GM18873 (cell line): ENCODE data around the gene BANK1.

ENCODE experiments used
- ATAC-seq: cut with Tn5 transposase; IDR thresholded peaks from one replicate; pipeline ENCODE4 v1.9.1; 2021; ENCODE audit warnings: mild to moderate bottlenecking, moderate library complexity, moderate number of reproducible peaks; ENCODE audit not compliant: unreplicated experiment, low FRiP score

Gene BANK1

DNA sequence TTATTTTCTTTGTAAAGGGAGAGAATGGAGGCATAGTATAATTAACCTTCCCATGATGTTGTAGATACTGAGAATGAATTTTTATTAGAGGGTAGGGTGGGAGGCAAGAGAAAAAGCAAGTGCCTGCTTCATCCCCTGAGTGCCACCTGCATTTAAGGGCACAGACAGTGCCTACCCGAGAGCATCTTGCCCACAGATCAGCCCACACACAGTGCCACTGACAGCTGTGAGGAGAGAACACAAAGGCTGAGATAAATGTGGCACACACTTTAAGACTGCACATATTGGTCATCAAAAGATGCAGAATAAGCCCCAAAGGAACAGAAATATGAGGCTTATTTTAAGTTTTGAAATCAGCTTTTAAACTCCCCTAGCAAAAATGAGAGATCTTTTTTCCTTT is 304.0 kb downstream of the BANK1 start:
- ATAC-seq: no peak

DNA sequence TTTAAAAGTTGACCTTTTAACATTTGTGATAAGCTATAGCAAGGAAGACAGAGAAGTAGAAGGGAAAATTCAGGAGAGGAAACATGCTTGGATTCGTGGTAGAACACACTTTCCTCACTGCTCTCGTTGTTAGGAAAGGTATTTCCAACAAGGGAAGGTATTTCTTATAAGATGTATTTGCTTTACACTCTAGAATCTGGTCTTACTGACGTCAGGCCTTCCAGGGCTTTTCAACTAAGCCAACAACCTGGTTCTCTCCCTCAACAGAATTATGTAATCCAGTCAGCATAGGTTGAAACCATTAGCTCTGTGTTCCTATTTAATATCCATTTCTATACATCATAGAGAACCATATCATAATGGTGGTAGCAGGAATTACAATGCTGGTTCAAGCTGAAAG is 312.8 kb downstream of the BANK1 start:
- ATAC-seq: no peak

- no peak for ATAC-seq
Observed at GRCh38 chr4:102104278-102104677, 313.7 kb downstream of the BANK1 start.

DNA sequence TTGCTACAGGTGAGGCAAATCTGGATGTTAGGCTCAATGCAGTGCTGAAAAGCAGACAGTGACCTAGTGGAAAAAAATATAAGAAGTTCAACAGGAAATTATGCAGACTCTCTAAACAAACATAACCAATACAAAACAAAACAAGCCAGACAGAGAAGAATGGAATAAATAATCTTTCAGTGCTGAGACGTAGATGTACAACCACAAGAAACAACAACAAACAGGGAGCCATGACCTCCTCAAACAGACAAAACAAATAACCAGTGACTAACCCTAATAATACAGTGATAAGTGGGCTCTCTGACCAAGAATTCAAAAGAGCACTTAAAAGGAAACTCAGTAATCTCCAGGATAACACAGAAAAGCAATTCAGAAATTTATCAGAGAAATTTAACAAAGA is 315.5 kb downstream of the BANK1 start:
- ATAC-seq: no peak

- no peak for ATAC-seq
Observed at GRCh38 chr4:102114118-102114630, 323.6 kb downstream of the BANK1 start.

GRCh38 chr4:102116121-102116520 is 325.6 kb downstream of the BANK1 start:
- ATAC-seq: no peak

- no peak for ATAC-seq
Observed at GRCh38 chr4:102120846-102121245, 330.3 kb downstream of the BANK1 start.
